GM12878 (cell line): Measurements from ENCODE around the gene ZNF474. TPM values are rescaled to one million over a fixed set of nuclear protein-coding genes. Genes with fewer than 3 reads are reported as not detected.

ENCODE experiments used
- ATAC-seq: fragments of 200-7000 bp; cut with Tn5 transposase; 3 replicates; pipeline ENCODE4 v1.9.1; 2020; ENCODE audit warnings: mild to moderate bottlenecking, moderate library complexity
- BruUV-seq: library from RNA; stranded (reverse); fragments of 400-500 nt; replicated peaks from 2 replicates; lab custom pipeline; 2021; lab: Mats Ljungman, UMichigan
- CTCF ChIA-PET: fragments of 300-600 bp; sonication (Branson Sonifier 250); formaldehyde crosslinking; extraction: SDS; loops from one replicate; lab custom pipeline; 2021; ENCODE audit warnings: inconsistent platforms; lab: Yijun Ruan, JAX
- POLR2A ChIA-PET: fragments of 350-600 bp; formaldehyde crosslinking; extraction: SDS; loops from one replicate; lab custom pipeline; 2021; ENCODE audit warnings: inconsistent platforms; lab: Charles Lee
- RAD21 ChIA-PET: fragments of 300-600 bp; sonication (Branson Sonifier 250); formaldehyde crosslinking; loops from one replicate; lab custom pipeline; 2023; ENCODE audit warnings: antibody characterized with exemption; ENCODE audit not compliant: unreplicated experiment; lab: Charles Lee
- SMC1A ChIA-PET: fragments of 300-600 bp; sonication (Branson Sonifier 250); formaldehyde crosslinking; loops from one replicate; lab custom pipeline; 2023; ENCODE audit not compliant: unreplicated experiment, uncharacterized antibody; lab: Charles Lee
- DNase-seq: peaks from one replicate; pipeline ENCODE4 v3.0.0-alpha.2; 2011; ENCODE audit warnings: low read depth, low spot score
- FAIRE-seq: peaks from 3 replicates; lab custom pipeline; 2011; peaks lifted over from hg19 to GRCh38; lab: Jason Lieb, UNC
- H2AFZ ChIP-seq: 2 replicates; pipeline ENCODE4 v1.6.0; 2011; ENCODE audit warnings: low read depth, low read length, control low read depth; ENCODE audit not compliant: control insufficient read depth
- H3K27ac ChIP-seq: 2 replicates; pipeline ENCODE4 v1.5.1; 2011; ENCODE audit warnings: control low read depth; ENCODE audit not compliant: control insufficient read depth, insufficient read depth
- H3K27me3 ChIP-seq, 2 experiments: replicated peaks in 1 of 2; 2 replicates each; pipeline versions ENCODE4 v1.6.0 to v1.6.1; 2011; ENCODE audit warnings: low read length in 1 of 2; ENCODE audit not compliant: control insufficient read depth in 2 of 2, insufficient read depth in 2 of 2
- H3K36me3 ChIP-seq, 2 experiments: 2 replicates each; pipeline ENCODE4 v1.5.1; 2011; ENCODE audit warnings: low read length in 1 of 2; ENCODE audit not compliant: control insufficient read depth in 2 of 2, insufficient read depth in 2 of 2
- H3K4me1 ChIP-seq: 2 replicates; pipeline ENCODE4 v1.6.1; 2011; ENCODE audit warnings: mild to moderate bottlenecking, low read length, moderate library complexity, mixed read lengths; ENCODE audit not compliant: control insufficient read depth, insufficient read depth
- H3K4me2 ChIP-seq: 2 replicates; pipeline ENCODE4 v1.6.0; 2011; ENCODE audit warnings: control low read depth; ENCODE audit not compliant: control insufficient read depth, insufficient read depth
- H3K4me3 ChIP-seq: fragments of 200-600 bp; sonication (generic); 2 replicates; pipeline ENCODE4 v1.5.1; 2016
- H3K79me2 ChIP-seq: 2 replicates; pipeline ENCODE4 v1.6.0; 2011; ENCODE audit warnings: low read length; ENCODE audit not compliant: control insufficient read depth, insufficient read depth
- H3K9ac ChIP-seq: 2 replicates; pipeline ENCODE4 v1.8.0; 2011; ENCODE audit warnings: low read length, control low read depth, mixed read lengths; ENCODE audit not compliant: control insufficient read depth, insufficient read depth
- H3K9me3 ChIP-seq: replicated peaks from 3 replicates; pipeline ENCODE4 v1.5.1; 2011; ENCODE audit warnings: mild to moderate bottlenecking, low read length; ENCODE audit not compliant: control insufficient read depth, insufficient read depth
- H4K20me1 ChIP-seq: 2 replicates; pipeline ENCODE4 v1.6.0; 2011; ENCODE audit not compliant: control insufficient read depth, insufficient read depth
- ASH2L ChIP-seq: fragments of 300-600, 200-600 bp; sonication (generic); IDR thresholded peaks from 2 replicates; pipeline ENCODE4 v1.6.1; 2017; ENCODE audit warnings: low read depth, mild to moderate bottlenecking, borderline replicate concordance
- BCL11A ChIP-seq: IDR thresholded peaks from 2 replicates; pipeline ENCODE4 v1.6.1; 2011; ENCODE audit warnings: low read depth, low read length
- CBFB ChIP-seq: IDR thresholded peaks from 2 replicates; pipeline ENCODE4 v1.6.1; 2016; ENCODE audit warnings: antibody characterized with exemption, low read depth
- CBX3 ChIP-seq: fragments of 200-600 bp; sonication (generic); IDR thresholded peaks from 2 replicates; pipeline ENCODE4 v1.6.1; 2016; ENCODE audit warnings: low read depth, borderline replicate concordance
- CHD1 ChIP-seq: IDR thresholded peaks from 2 replicates; pipeline ENCODE4 v1.6.1; 2012; ENCODE audit warnings: low read depth, low read length, improper control_type of control experiment
- E4F1 ChIP-seq: fragments of 450-650 bp; IDR thresholded peaks from 2 replicates; pipeline ENCODE4 v1.6.1; 2018; ENCODE audit warnings: borderline replicate concordance, mild to moderate bottlenecking; ENCODE audit not compliant: partially characterized antibody
- IKZF2 ChIP-seq, 2 experiments: fragments of 450-650 bp; IDR thresholded peaks; 2 replicates each; pipeline ENCODE4 v1.6.1; 2017; ENCODE audit warnings: mild to moderate bottlenecking in 2 of 2, moderate library complexity in 2 of 2
- JUNB ChIP-seq: IDR thresholded peaks from 2 replicates; pipeline ENCODE4 v1.6.1; 2016; ENCODE audit warnings: antibody characterized with exemption, mild to moderate bottlenecking
- JUND ChIP-seq: IDR thresholded peaks from 2 replicates; pipeline ENCODE4 v1.6.1; 2012; ENCODE audit warnings: low read depth, mild to moderate bottlenecking, low read length, improper control_type of control experiment, moderate library complexity
- MTA3 ChIP-seq: IDR thresholded peaks from 2 replicates; pipeline ENCODE4 v1.6.1; 2012; ENCODE audit warnings: low read length, inconsistent platforms, borderline replicate concordance
- MXI1 ChIP-seq: fragments of 150-350 bp; IDR thresholded peaks from 2 replicates; pipeline ENCODE4 v1.6.1; 2011; ENCODE audit warnings: low read depth, mild to moderate bottlenecking, inconsistent platforms, low read length, improper control_type of control experiment
- NFXL1 ChIP-seq: fragments of 450-650 bp; IDR thresholded peaks from 2 replicates; pipeline ENCODE4 v1.6.1; 2017; ENCODE audit warnings: antibody characterized with exemption, mild to moderate bottlenecking, borderline replicate concordance
- PML ChIP-seq: IDR thresholded peaks from 2 replicates; pipeline ENCODE4 v1.6.1; 2012; ENCODE audit warnings: low read length, inconsistent platforms
- RAD21 ChIP-seq: IDR thresholded peaks from 2 replicates; pipeline ENCODE4 v1.6.1; 2011; ENCODE audit warnings: mild to moderate bottlenecking, low read depth, low read length, moderate library complexity; ENCODE audit not compliant: insufficient read depth
- RFX5 ChIP-seq: IDR thresholded peaks from 2 replicates; pipeline ENCODE4 v1.6.1; 2011; ENCODE audit warnings: low read depth, low read length, improper control_type of control experiment
- SIN3A ChIP-seq: IDR thresholded peaks from 2 replicates; pipeline ENCODE4 v1.6.1; 2012; ENCODE audit warnings: low read depth, low read length, improper control_type of control experiment
- STAT1 ChIP-seq: fragments of 450-650 bp; conservative IDR thresholded peaks from 2 replicates; pipeline ENCODE4 v1.6.1; 2014; ENCODE audit warnings: antibody characterized with exemption, mild to moderate bottlenecking
- WRNIP1 ChIP-seq: IDR thresholded peaks from 2 replicates; pipeline ENCODE4 v1.6.1; 2011; ENCODE audit warnings: low read depth, low read length, improper control_type of control experiment, borderline replicate concordance
- ZBTB40 ChIP-seq: fragments of 450-650 bp; IDR thresholded peaks from 2 replicates; pipeline ENCODE4 v1.6.1; 2016; ENCODE audit warnings: mild to moderate bottlenecking, moderate library complexity, borderline replicate concordance
- ZSCAN29 ChIP-seq: fragments of 450-650 bp; IDR thresholded peaks from 2 replicates; pipeline ENCODE4 v1.6.1; 2017; ENCODE audit warnings: mild to moderate bottlenecking, moderate library complexity
- WGBS: methylation state at CpG from one replicate; pipeline ENCODE4 v1.1.6; 2016; ENCODE audit warnings: low lambda C conversion rate; ENCODE audit not compliant: insufficient replicate concordance, insufficient coverage; ENCODE audit errors: missing lambda C conversion rate; 5-methylcytosine and 5-hydroxymethylcytosine counted together
- in situ Hi-C: fragments of 300-500 bp; cut with MboI; formaldehyde crosslinking; loops from 9 replicates; pipeline ENCODE4 v1.14.3; 2018; ENCODE audit warnings: mixed read lengths
- intact Hi-C: fragments of 100-400 bp; cut with micrococcal nuclease; formaldehyde crosslinking; loops from one replicate; pipeline ENCODE4 v1.14.2; 2022; ENCODE audit not compliant: unreplicated experiment
- polyA plus RNA-seq, 11 experiments: library from polyadenylated mRNA; depleted of rRNA in 4 of 11; unstranded in 6 of 11; stranded (reverse) in 5 of 11; fragments of >200 nt; fragmentation: Nextera tagmentation in 4 of 11; fragmentation: Illumina TruSeq in 1 of 11; extraction: Ambion mirVana in 4 of 11; extraction: Trizol in 1 of 11; gene quantifications; 1 replicate in 1 of 11; 2 replicates in 10 of 11; pipeline versions ENCODE4 v1.2.1 to v1.2.3, GENCODE V29; 2011 to 2016; ENCODE audit warnings: inconsistent platforms in 2 of 11, missing spikeins in 2 of 11, low read depth in 1 of 11
- total RNA-seq, 4 experiments: library from RNA; depleted of rRNA in 3 of 4; stranded (reverse); fragments of >200 nt in 3 of 4; fragmentation: Illumina TruSeq in 1 of 4; extraction: Trizol in 1 of 4; gene quantifications; 2 replicates each; pipeline versions ENCODE4 v1.2.1 to v1.2.3, GENCODE V29; 2013 to 2021

ZNF474 gene
- total and polyA plus RNA-seq, 10 of the 15 experiments (the other 5 are each of a cell fraction or from before 2014, with no cell fraction given): 0.06 to 0.97 (median 0.13) TPM; not detected in 3

- TF ChIP-seq E4F1 (no peak), CHD1 (no peak), MXI1 (no peak), JUND (no peak), BCL11A (no peak), ZSCAN29 (no peak), SIN3A (no peak), PML (no peak), ASH2L (no peak)
- TF ChIP-seq, all 136 proteins: peak for 0
Observed at GRCh38 chr5:122187426-122187825, 58.1 kb downstream of the ZNF474 start (continued).

- Histone ChIP-seq H3K4me2 (no peak overlapping the region), H3K79me2 (no peaks in the 10 kb centered on the region), H3K4me3 (no peak overlapping the region)
- RAD21 ChIA-PET: no interaction called here
- TF ChIP-seq WRNIP1 (no peak), PML (no peak), IKZF2 (IDR thresholded peaks at IDR 0.05) (no peak), CBX3 (no peak), STAT1 (no peak), MTA3 (no peak), SIN3A (no peak), RFX5 (no peak), RAD21 (no peak), ZBTB40 (no peak), JUNB (no peak), CBFB (no peak), NFXL1 (no peak)
- TF ChIP-seq, all 136 proteins: peak for 0
- FAIRE-seq (no peak), DNase-seq (no peak), ATAC-seq (no peak)
- POLR2A ChIA-PET: no interaction called here
- H3K9me3 ChIP-seq: no peaks in the 10 kb centered on the region
- H3K27me3 ChIP-seq: no peaks in the 10 kb centered on the region; a peak in 2 of 4 replicates
- H3K27ac ChIP-seq: no peak overlapping the region
- SMC1A ChIA-PET: no interaction called here
- intact Hi-C loops: loop anchor here (5.0 kb wide), 1 partner anchor 812 kb away; no protein-coding TSS in a partner anchor
- H3K9ac ChIP-seq: no peak overlapping the region
- no peaks in the 10 kb centered on the region for H4K20me1 ChIP-seq
- WGBS: 33% methylated on average over 3 of the region's 3 CpGs
- no peaks in the 10 kb centered on the region for H3K36me3 ChIP-seq
- CTCF ChIA-PET: no interaction called here
- H2AFZ ChIP-seq: no peak overlapping the region
- no peaks in the 10 kb centered on the region for H3K4me1 ChIP-seq
- no TSS peak for BruUV-seq
- in situ Hi-C loops: loop anchor here (5.0 kb wide), 1 partner anchor 227 kb away; no protein-coding TSS in a partner anchor
Observed at GRCh38 chr5:122190156-122190555, 60.8 kb downstream of the ZNF474 start.
